ENCODE data around the gene TNFRSF18.

TNFRSF18 gene

DNA sequence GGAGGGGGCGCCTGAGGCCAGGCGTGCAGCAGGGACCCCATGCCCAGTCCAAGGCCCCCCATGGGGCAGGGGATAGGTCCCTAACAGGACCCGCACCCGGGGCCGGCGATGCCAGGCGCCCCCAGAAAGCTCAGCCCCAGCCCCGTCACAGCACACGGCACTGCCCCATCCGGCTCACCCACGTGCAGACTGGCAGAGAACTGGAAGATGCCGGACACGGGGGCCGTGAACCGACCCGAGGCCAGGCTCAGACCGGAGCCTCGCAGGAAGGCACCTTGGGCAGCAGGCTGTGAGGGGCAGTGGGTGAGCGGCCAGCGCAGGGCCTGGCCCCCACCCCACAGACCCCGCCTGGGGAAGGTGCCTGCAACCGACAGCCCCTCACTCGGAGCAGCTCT lies 36.9 kb upstream of the TNFRSF18 start:
- H3K4me3 ChIP-seq (ENCODE audit: low read depth, low read length) = no peak overlapping the region
- TF ChIP-seq, protein P1, sequence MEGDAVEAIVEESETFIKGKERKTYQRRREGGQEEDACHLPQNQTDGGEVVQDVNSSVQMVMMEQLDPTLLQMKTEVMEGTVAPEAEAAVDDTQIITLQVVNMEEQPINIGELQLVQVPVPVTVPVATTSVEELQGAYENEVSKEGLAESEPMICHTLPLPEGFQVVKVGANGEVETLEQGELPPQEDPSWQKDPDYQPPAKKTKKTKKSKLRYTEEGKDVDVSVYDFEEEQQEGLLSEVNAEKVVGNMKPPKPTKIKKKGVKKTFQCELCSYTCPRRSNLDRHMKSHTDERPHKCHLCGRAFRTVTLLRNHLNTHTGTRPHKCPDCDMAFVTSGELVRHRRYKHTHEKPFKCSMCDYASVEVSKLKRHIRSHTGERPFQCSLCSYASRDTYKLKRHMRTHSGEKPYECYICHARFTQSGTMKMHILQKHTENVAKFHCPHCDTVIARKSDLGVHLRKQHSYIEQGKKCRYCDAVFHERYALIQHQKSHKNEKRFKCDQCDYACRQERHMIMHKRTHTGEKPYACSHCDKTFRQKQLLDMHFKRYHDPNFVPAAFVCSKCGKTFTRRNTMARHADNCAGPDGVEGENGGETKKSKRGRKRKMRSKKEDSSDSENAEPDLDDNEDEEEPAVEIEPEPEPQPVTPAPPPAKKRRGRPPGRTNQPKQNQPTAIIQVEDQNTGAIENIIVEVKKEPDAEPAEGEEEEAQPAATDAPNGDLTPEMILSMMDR (IDR thresholded peaks at IDR 0.05; ENCODE audit: low read depth, low read length) = no peak

DNA sequence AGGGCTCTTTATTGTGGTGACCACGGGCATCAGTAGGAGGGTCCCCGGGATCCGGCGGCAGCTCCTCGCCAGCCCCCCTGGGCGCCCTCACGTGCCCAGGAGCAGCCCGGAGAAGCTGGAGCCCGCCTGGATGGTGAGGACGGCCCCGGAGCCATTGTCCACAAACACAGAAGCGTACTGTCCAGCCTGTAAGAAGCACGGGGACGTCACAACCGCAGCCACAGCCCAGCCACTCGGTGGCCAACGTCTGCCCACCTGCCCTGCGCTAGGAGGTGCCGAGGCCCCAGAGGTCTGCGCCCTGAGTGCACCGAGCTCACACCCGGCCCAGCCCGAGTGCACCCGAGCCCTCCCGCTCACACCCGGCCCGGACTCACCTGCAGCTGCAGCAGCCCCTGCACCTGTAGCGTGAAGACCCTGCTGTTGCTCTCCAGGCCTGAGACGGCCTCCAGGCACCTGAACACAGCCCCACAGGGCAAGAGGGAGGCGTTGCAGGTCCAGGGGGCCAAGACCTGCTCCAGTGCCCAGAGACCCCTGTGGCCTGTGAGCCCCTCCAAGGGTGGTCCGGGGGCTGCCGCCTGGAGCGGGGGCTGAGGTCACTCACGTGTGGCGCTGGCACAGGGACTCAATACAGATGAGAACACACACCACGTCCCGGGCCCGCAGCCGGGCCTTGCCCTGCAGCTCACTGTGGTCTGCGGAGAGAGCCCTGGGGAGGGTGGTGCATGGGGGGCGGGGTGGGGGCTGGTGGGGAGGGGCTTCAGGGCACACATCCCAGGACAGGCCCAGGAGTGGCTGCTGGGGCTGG lies 36.3 kb upstream of the TNFRSF18 start:
- TF ChIP-seq, protein P1 (IDR thresholded peaks at IDR 0.05; ENCODE audit: low read depth, low read length) = no peak
- H3K4me3 ChIP-seq (ENCODE audit: low read depth, low read length) = no peak overlapping the region

DNA sequence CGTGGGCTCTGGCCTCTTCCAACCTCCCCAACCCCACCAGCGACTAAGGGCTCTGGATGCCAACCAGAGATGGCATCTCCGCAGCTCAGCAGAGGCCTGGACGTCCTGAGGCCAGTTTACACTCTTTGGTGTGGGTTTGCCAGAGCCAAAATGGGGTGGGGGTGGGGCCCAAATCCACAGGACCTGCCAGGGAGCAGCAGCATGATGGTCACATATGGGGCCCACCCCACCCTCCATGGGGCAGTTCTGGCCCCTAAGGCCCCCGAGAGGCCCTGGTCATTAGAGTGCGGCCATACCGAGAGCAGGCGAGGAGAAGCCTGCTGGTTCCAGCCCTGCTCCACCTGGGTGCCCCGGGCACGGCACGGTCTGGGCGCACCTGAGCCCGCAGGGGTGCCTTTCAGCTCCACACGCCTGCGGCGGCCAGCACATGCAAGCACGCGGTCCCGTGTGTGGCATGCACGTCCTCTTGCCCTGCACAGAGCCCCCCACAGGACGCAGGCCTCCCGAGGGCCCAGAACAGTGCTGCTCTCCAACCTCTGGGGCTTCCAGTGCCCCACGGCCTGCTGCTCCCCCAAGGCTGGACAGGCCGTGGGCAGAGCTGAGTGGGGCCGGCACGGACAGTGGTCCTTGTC lies 35.3 kb upstream of the TNFRSF18 start:
- TF ChIP-seq, protein P1 (IDR thresholded peaks at IDR 0.05; ENCODE audit: low read depth, low read length) = no peak
- no peak overlapping the region for H3K4me3 ChIP-seq (ENCODE audit: low read depth, low read length)

DNA sequence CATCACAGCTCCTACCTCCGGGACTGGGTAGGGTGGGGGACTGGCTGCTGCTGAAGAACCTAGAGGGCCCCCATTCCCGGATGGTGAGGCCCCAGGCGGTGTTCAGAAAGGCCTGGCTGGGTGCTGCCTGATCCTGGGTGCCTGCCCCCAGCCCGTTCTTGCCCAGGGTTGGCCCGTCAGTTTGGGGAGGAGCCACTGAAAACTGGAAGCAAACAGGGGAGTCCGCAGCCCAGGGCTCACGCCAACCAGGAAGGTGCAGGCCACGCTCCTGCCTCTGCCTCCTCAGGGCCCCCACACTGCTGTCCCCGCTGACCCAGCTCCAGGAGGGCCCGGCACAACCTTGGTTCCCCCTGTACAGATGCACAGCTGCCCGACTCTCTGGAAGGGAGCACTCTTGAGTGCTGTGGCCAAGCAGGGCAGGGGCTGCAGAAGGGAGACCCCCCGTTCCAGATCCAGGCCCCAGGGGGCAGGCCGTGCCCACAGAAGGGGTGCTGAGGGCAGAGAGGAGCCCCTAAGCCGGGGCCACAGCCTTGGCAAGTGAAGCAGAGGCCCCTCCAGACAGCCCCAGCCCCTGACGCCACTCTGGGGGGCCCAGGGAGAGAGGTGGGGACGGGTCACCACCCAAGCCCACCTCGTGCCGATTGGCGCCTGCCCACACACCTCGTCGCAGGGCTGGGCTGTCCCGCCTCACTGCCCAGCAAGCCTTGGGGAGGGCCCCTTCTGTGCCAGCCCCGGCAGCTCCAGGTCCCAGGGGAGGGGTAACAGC lies 34.6 kb upstream of the TNFRSF18 start:
- no peak overlapping the region for H3K4me3 ChIP-seq (ENCODE audit: low read depth, low read length)
- TF ChIP-seq, protein P1 (IDR thresholded peaks at IDR 0.05; ENCODE audit: low read depth, low read length) = no peak

DNA sequence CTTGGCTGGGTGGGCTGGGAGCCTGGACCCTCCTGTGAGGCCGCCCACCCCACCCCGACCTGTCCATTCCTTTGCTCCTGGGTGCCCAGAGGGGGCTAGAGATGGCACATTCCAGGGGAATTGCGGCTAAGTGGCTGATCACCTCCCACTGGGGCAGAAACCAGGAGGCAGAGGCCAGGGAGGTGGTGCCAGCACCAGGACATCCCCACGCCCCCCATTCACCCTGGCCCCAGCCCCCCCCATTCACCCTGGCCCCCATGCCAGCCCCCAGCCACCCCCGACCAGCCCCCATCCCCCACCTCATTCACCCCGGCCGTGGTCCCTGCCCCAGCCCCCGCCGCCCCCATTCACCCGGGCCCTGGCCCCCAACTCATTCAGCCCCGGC lies 33.9 kb upstream of the TNFRSF18 start:
- no peak overlapping the region for H3K4me3 ChIP-seq (ENCODE audit: low read depth, low read length)
- TF ChIP-seq, protein P1 (IDR thresholded peaks at IDR 0.05; ENCODE audit: low read depth, low read length) = no peak

DNA sequence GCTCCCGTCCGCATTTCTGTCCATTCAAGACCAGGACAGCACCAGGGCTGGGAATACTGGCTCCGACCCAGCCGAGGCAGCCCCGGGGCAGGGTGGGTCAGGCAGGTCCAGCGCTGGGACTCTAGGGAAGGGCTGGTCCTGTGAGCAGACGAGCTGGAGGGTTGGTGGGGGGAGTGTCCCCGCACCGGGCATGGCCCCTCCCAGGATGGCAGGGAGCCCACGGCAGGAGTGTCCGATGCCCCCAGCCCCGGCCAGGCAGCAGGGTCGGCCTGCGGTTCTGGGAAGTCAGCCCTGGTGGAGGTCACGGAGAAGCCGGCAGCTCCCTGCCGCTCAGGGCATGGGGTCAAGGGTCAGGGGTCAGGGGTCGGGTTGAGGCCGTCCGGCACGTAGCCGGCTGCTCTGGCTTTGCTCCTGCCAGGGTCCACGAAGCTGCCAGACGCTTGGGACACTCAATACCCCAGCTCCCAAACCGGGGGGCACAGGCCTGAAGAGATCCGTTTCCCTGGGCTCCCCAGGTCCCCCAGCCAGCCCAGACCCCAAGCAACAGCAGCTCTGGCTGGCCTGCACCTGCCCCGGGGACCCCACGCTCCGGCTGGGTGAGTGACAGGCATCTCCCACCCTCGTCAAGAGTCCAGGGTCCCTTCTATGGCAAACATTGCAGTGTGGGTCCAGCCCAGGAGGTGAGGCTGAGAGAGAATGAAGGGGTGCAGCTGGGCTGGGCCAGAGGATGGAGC lies 33.4 kb upstream of the TNFRSF18 start:
- no peak overlapping the region for H3K4me3 ChIP-seq (ENCODE audit: low read depth, low read length)
- TF ChIP-seq, protein P1 (IDR thresholded peaks at IDR 0.05; ENCODE audit: low read depth, low read length) = no peak
